ENCODE data around the gene DNASE2B.

DNASE2B gene, protein sequence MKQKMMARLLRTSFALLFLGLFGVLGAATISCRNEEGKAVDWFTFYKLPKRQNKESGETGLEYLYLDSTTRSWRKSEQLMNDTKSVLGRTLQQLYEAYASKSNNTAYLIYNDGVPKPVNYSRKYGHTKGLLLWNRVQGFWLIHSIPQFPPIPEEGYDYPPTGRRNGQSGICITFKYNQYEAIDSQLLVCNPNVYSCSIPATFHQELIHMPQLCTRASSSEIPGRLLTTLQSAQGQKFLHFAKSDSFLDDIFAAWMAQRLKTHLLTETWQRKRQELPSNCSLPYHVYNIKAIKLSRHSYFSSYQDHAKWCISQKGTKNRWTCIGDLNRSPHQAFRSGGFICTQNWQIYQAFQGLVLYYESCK

DNA sequence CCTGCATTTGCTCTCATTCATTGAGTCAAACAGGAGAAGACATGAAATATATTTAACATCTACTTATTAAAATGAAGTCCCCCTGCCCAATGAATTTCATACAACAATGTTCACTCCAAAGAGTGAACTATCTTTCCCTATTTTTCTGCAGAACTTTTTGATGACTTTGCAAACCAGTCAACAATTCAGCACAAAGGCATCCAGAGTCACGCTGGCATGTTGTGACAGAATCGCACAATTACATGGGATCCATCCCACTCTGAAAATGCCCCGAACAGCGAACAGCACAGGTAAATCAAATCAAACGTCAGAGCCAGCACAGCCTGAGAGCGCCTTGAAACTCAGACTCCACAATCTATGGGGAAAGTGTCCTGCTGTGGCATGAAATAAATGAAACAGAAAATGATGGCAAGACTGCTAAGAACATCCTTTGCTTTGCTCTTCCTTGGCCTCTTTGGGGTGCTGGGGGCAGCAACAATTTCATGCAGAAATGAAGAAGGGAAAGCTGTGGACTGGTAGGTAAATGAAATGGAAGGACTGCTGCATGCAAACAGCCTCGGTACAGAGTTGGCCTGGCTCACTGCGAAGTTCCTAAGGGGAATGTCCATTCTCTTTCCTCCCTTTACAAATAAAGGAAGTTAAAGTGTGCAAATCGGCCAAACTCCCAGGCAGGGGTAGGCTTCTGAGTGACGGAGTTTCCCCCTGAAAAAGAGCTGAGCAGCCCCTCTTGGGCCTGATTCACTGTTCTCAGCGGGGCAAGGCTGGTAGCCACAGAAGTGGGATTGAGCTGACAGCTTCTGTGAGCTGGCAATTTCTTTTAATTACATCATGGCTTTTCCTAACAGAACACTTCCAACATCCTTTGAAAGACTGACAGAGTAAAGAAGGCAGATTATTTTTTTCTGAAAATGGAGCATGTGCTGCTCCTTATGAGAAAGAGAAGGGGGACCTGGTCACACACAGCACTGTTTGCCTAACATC is at the start of gene DNASE2B:
Gene DNASE2B, plus strand, starts transcription at position 310 of the 981 bp plus-strand sequence. Its CDS starts 81 bp downstream, at position 391.
- DNase-seq (ENCODE audit: low read depth in 3 of 3): no peak

DNA sequence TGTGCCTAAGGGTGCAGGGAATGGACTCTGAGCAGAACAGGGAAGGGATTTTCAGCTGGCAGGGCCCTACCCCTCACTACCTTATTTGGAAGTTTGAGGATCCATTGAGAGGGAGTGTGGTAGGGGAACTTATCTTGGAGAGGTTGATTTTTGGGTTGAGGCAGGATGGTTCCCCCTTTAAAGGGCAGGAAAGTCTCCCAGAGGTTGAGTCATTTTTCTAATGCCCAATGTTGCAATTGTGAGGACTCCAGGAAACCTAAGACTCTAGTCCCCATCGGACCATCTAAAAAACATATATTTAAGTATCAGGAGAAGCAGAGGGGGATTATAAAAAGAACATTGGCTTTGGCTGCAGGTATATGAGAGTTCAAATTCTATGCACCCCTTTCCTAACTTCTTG is 49.5 kb upstream of the DNASE2B start:
- DNase-seq (ENCODE audit: low read depth in 3 of 3): no peak

DNA sequence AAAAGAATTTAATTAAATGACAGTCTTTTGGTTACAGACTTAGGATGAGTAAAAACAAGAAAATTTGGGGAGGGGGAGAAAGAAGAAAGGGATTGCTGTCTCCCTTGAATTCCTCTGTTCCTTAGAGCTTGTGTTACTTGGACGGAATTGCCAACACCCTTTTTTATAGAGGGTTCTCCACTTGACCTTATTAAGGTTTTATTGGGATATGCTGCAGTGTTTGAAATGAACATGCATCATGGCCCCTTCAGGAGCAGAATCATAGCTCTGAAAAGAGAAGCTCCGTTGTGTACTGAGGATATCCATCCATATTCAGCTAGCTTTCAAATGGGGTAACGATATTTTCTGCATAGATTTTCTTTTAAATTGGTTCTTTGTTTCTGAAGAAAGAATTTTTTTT is 48.2 kb upstream of the DNASE2B start:
- DNase-seq (ENCODE audit: low read depth in 3 of 3): no peak

DNA sequence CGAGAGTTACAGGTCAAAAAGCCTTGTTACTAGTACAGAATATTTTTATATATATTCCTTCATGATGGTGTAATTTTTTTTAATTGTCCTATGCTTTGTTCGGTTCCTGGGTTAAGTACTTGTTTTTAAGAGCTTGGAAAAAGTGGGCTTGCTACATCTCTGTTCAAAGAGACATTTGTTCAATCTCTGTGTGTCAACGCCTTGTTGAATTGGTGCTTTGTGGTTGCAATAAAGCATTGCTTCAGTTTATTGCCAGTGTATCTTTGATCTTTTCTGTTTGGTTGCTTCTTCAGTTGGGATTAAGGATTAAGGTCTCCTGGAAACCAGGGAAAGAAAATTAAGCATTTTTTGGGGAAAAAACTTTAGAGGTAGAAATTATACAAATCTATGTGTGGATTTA is 47.7 kb upstream of the DNASE2B start:
- no peak for DNase-seq (ENCODE audit: low read depth in 3 of 3)

DNA sequence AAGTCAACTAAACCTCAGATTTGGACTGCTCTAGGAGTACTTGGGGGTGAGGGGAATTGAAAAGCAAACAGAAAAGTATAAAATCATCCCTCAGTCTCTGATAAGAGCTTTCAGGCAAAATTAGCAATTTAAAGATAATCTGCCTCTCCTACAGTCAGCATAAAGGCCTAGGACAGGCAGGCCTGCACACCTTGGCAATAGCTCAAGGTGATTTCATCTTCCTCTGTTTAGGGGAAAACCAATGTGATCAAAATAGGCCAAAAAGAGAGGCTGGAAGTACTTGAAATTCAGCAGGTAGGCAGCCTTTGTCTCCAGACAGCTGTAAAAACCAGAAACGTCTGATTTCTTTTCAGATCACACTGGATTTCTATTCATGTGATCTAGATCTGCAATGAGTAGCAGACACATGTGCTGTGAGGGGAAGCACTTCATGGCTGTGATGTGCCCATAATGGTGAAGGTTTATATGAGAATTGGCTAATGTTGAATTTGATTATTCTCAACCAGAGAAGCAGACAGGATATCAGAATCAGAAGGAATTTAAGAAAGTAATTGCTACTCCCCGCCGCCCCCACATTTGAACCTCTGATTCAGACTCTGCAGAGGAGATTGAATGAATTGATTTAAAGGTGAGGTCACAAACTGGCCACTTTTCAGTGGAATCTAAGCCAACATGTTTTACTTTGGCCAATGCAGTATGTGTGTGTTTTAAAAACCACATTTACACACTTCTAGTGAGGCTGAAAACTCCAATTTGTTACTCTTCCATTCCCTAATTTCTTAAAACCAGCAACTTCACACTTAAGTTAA is 45.8 kb upstream of the DNASE2B start:
- no peak for DNase-seq (ENCODE audit: low read depth in 3 of 3)

DNA sequence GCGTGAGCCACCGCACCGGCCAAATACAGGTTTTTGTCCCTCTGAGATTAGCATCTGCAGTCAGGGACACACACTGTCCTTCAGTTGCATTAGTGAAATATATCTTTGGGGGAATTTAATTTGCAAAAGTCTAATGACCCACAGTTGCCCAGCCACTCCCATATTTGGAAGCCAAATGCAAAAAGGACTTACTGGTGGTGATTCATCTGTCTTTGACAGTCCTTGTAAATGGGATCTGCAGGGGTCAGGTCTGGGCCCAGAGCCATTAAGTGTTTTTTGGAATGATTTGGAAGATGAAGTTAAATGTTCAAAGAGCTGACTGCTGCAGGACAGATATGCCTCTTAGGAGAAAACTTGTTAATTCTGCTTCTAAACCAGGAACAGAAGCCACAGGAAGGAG is 44.6 kb upstream of the DNASE2B start:
- DNase-seq (ENCODE audit: low read depth in 3 of 3): no peak

DNA sequence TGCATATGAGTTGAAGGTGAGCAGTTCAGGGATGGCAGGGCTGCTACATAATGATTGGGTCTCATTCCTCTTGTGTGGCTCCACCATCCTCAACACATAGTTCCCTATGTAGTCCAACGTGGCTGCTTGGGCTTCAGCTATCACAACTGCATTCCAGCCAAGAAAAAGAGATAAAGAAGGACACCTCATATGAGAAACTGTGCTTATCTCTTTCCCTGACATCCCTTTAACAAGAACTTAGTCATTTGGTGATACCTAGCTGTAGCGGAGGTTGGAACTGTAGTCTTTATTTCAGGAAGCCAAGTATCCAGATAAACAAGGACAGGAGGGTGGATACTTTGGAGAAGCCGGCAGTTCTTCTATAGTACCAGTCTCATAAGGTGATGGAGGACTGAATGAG is 42.7 kb upstream of the DNASE2B start:
- DNase-seq (ENCODE audit: low read depth in 3 of 3): no peak

DNA sequence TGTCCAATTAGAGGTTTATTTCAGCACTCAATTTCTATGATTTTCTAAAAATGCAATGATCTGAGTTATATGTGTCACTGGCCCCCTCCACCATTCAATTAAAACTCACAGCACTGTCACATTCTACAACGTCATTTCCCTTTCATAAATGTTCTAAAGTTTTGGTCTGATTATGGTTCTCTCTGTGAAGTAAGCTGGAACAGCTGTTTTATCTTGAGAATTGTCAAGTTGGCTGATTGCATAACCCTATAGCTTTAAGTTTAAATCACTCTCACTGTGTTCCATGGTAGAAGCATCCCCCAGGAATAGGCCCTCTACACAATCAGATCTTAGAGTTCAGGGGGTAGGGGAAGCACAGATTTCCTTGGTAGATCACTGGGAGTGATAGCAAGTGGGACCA is 41.4 kb upstream of the DNASE2B start:
- no peak for DNase-seq (ENCODE audit: low read depth in 3 of 3)

DNA sequence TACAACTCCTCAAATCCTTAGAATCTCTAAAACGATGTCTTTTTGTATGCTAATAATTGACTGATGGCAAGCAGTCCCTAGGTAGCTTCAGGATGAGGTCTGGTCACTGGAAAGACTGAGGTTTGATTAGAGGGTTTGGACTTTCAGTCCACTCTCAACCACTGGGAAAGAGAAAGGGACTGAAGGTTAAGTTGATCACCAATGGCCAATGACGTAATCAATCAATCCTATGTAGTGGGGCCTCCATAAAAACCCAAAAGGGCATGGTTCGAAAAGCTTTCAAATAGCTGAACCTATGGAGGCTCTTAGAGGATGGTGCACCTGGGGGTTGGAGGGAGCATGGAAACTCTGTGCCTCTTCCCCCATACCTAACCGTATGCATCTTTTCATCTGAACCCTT is 39.6 kb upstream of the DNASE2B start:
- no peak for DNase-seq (ENCODE audit: low read depth in 3 of 3)

DNA sequence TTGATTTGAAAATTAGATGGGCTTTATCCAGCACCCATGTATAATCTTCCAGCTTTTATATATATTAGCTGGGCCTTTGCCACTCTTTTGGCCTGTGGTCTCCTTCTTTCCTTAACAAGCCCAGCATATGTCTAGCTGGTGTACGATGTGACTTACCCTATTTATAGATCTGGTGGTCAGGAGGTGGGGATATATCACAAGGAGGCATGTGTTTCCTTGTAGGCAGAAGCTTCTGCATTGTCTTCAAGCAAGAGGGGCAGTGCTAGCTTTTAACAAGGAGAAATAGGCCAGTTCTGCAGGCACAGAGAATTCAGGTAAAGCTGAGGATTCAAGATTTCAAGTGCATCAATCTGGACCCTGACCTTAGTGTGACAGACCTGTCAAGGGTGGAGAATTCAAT is 38.0 kb upstream of the DNASE2B start:
- no peak for DNase-seq (ENCODE audit: low read depth in 3 of 3)

DNA sequence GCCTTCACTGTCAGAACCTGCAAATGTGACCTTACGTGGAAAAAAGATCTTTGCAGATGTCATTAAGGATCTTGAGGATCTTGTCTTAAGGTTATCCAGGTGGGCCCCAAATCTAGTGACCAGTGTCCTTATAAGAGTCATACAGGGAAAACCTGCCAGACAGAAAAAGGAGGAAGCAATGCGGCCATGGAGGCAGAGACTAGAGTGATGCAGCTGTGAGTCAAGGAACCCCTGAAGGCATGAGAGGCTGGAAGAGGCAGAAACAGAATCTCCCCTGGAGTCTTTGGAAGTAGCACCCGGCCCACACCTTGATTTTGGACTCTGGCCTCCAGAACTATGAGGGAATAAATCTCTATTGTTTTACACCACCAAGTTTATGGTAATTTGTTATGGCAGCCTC is 36.5 kb upstream of the DNASE2B start:
- no peak for DNase-seq (ENCODE audit: low read depth in 3 of 3)

DNA sequence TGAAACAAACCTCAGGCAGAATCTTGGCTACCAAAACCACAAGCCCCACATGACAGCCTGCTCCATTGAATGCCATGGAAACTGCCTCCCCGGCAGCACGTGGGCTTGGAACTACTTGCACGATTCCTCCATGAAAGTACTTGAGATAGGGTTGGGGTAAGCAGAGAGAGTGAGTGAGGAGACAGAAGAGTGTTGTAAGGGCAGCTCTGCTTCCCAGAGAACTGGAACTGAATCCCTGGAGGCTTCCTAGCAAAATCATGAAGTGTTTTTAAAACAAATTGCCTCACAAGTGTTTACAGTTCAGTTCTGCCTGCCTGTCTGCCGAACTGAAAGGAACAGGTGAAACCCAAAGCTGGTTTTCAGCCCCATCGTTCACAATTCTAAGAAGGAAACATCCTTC is 35.3 kb upstream of the DNASE2B start:
- DNase-seq (ENCODE audit: low read depth in 3 of 3): no peak

DNA sequence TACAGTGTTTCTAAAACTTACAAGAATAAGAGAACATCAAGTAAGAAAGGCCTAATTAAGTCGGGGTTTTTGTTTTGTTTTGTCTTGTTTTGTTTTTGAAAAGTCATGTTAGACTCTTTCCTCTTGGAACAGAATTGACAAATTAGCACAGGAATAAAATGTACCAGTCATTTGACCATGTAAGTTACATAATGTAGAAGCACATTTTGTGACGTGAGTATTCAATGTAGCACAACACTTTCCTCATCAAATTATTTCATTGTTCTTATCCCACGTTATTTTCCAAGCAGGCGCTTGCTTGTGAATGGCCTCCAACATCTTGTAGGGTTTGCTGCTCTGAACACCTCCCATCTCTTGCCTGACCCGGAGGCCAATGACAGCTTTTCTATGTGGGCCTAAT is 34.7 kb upstream of the DNASE2B start:
- no peak for DNase-seq (ENCODE audit: low read depth in 3 of 3)

DNA sequence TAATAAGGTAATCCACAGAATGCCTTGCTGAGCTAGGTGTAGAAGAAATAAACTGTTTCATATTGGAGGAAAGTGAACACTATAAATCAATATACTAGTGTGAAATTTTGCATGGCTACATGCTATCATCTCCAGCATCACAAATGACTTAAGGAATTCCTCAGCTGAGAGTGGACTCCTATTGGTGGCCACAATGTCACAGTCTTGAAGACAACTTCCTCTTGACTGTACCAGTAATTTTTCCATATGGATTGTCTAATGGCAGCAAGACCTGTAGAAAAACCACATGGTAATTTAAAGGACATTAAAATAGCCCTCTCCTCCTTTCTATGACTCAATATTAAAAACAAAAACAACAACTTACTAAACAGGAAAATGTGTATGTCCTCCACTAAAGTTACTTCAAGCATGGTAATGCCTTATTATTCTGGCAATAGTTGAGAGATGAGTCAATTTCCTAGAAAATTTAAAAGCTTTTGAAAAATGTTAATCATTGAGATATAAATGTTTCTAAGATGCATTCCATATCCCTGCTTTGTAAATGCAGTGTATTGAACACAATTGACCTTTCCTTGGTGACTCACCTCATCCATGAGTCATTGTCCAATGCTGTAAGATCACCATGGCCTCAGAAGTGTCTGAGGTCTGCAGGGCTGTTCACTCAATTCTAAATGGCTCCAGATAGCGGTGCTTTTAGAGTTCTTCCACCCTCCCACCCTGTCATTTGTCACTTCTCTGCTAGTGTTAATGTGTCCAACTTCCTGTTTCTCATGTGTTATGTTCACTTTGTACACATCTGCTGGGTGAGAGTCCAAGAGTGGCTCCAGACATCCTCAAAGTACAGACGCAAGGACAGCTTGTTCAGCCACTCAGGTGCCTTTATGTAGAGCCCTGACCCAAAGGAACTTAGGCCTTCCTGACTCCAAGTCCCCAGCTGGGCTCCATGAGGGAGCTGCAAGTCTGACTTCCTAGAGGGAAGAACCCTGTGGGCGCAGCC is 32.8 kb upstream of the DNASE2B start:
- DNase-seq (ENCODE audit: low read depth in 3 of 3): no peak

DNA sequence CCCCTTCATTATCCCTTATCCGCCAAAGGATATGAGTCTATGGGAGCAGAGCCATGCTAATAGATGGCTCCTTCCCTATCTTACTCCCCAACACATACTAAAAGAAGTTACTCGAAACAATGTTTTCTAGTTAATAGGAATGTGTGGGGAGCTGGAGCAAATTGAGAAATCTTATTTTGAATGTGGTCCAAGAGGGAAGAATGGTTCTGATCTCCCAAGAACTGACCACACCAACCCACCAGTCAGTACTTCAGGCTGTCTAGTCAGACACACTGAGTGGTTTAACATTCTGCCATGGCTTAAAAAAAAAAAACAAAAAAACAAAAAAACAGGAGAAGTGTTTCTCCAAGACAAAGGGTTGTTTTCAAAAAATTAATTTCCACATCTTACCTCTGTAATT is 31.5 kb upstream of the DNASE2B start:
- DNase-seq (ENCODE audit: low read depth in 3 of 3): no peak

DNA sequence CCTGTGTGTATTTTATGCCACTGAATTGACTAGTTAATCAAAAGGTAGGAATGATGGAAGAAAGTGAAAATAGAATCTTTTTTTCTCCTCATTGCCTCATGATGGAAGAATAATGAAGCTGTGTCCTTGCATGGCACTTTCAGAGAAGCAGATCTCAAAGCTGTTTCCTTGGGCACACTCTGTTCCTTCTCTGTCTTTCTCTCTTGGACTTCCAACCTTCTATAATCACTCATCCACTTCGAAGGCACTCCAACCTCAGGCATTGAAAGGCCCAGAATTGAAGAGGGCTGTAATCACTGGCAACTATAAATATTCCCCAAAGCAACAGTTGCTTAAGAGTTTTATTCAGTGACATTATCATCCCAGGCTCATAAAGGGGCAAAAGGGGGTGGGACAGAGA is 31.1 kb upstream of the DNASE2B start:
- DNase-seq (ENCODE audit: low read depth in 3 of 3): no peak

DNA sequence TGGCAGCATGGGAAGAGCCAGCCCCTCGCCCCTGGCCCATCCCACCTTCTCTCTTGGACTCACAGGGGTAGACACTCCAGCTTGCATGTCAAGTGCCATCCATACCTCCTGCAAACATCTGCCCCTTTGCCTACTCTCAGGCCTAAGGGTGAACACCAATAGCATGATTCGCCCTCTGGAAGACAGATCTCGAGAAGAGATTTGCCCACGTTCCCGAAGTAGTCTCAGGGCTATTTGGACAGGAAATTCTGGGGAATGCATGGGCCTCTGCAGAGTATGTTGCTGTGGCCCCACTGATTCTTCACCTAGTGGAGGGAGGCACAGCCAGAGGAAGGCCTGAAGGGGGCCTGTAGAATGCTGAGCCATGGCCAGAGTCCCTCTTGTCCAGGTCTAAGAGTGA is 29.8 kb upstream of the DNASE2B start:
- DNase-seq (ENCODE audit: low read depth in 3 of 3): no peak

DNA sequence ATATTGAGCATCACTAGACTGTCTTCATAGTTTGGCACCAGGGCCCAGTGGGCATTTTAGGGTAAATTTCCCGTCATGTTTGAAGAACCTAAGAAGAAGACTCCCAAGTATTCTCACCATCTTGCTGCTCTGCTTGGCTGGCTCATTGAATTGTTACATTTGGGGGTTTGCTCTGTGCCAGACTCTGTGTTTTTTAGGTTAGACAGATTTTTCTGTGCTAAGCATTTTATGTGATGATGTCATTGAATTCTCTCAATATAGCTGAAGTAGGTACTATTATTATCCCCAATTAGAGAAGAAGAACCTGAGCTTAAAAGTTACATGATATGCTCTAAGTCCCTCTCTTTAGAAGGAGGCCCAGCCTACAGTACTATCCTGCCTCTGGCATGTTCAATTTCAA is 28.0 kb upstream of the DNASE2B start:
- no peak for DNase-seq (ENCODE audit: low read depth in 3 of 3)

DNA sequence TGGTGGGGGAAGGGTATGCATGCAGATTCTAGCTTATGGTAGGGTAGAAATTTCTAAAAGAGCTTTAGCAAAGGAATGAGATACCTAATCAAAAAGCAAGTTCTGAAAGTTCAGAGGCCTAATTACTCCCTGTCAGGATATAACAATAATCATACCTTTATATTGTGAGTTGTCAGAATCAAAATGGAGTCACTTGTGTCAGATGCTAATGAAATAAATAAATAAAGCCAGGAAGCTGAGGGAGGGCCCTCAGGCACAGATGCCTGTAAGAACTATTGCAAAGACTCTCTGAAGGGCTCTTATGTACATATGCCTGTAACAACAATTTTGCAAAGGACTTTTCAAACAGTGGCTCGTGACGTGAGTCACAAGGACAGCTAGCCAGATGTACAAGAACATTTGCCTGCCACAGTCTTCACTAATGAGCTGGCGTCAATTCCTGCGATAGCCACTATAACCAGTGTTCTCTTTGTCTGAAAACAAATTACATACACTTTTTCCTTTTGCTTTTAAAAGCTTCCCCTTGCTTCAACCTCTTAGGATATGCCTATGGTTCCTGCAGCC is 27.4 kb upstream of the DNASE2B start:
- no peak for DNase-seq (ENCODE audit: low read depth in 3 of 3)

DNA sequence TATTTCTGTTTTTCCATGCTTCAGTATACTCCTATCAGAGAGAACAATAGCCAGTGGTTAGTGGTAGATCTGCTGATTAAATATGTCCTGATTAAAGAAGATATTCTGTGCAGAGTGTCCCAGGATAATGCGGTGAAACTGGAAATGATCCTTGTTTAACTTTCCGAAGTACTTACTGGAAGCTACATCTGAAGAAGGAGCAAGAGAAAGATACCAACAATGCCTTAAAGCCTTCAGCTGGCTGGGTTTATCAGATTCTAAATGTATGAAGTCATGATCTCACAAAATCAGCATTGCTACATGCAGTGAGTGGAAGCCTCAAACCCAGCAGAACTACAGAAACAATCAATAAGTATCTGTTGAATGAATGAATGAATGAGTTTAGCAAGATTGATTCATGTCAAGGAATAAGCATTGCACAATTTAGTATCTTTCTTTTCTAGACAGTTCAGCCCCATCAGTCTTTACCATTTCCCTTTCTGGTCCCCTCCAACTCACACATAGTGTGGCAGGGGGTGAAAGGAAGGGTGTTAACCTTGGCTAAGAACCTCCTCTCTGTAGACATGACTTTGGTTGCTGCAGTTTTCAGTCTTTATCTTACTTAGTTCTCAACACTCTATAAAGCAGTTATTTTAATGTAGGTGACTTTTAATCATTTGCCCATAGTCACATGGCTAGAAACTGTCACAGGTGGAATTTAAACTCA is 24.7 kb upstream of the DNASE2B start:
- no peak for DNase-seq (ENCODE audit: low read depth in 3 of 3)
